Urinary bladder (tissue), 4 donors: ENCODE measurements around the gene DLST. TPM values are rescaled to one million over a fixed set of nuclear protein-coding genes. Genes with fewer than 3 reads are reported as not detected.
A peak's percentile ranks its signal among the peaks of the same experiment; 100 is the strongest.

ENCODE experiments used
- DNase-seq: peaks from one replicate; pipeline ENCODE4 v3.0.0-alpha.2; 2015; ENCODE audit errors: extremely low spot score
- H3K27ac ChIP-seq: one replicate; pipeline ENCODE4 v1.5.1; 2013; ENCODE audit warnings: low read depth, mild to moderate bottlenecking, moderate library complexity
- H3K36me3 ChIP-seq: one replicate; pipeline ENCODE4 v1.6.1; 2013; ENCODE audit warnings: mild to moderate bottlenecking, moderate library complexity; ENCODE audit not compliant: insufficient read depth
- H3K4me1 ChIP-seq: one replicate; pipeline ENCODE4 v1.6.1; 2013; ENCODE audit warnings: mild to moderate bottlenecking, moderate library complexity; ENCODE audit not compliant: insufficient read depth
- H3K4me3 ChIP-seq: one replicate; pipeline ENCODE4 v1.5.1; 2013; ENCODE audit warnings: low read depth, low read length
- WGBS: extraction: QIAGEN DNeasy Blood & Tissue Kit; methylation state at CpG from one replicate; pipeline ENCODE4 v1.1.7; 2013; 5-methylcytosine and 5-hydroxymethylcytosine counted together
- polyA plus RNA-seq: library from polyadenylated mRNA; stranded (reverse); fragments of 200-250 nt; gene quantifications from one replicate; pipeline ENCODE4 v1.2.3, GENCODE V29; 2013
- total RNA-seq: library from RNA; depleted of rRNA; stranded (reverse); fragments of >200 nt; gene quantifications from one replicate; pipeline ENCODE4 v1.2.3, GENCODE V29; 2014
- donor health status: healthy with polysubstance abuse.
- donor health status: healthy.

DLST gene
- total and polyA plus RNA-seq, 2 donors = 50.2 to 96.3 TPM

- 68% methylated on average over 10 of the region's 10 CpGs for WGBS
- no peak overlapping the region for H3K27ac ChIP-seq
- H3K4me1 ChIP-seq = no peaks in the 10 kb centered on the region
These were observed 28.8 kb downstream of the DLST start for GRCh38 chr14:74910556-74910955.

GRCh38 chr14:74911221-74911620 is 29.5 kb downstream of the DLST start:
- no peak for DNase-seq
- WGBS = 89% methylated on average over 6 of the region's 6 CpGs
- Histone ChIP-seq H3K4me1 (no peaks in the 10 kb centered on the region), H3K36me3 (no peaks in the 10 kb centered on the region), H3K27ac (no peak overlapping the region), H3K4me3 (no peak overlapping the region)

More at GRCh38 chr14:74910556-74910955, 28.8 kb downstream of the DLST start:
- Histone ChIP-seq H3K36me3 (no peaks in the 10 kb centered on the region), H3K4me3 (no peak overlapping the region)
- no peak for DNase-seq

DNA sequence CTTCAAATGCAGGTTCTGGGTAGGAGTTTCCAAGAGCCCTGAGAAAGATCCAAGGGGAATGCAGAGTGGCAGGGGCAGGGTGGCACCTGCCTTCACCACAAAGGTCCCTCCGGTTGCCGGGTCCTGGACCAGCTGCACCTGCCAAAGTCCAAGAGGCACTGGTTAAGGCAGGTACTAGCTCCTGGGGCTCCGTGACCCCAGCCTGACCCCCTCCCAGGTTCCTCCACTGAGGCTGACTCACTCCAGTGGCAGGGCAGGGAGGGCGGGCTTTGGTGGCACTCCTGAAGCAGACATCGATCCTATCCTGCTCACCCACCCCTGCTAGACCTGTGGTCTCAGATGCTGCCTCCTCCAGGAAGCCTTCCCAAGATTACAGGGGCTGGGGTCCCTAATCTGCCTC is 30.0 kb downstream of the DLST start:
- Histone ChIP-seq H3K36me3 (no peaks in the 10 kb centered on the region), H3K4me3 (no peak overlapping the region), H3K27ac (no peak overlapping the region), H3K4me1 (no peaks in the 10 kb centered on the region)
- DNase-seq = no peak
- WGBS = 88% methylated on average over 5 of the region's 5 CpGs

DNA sequence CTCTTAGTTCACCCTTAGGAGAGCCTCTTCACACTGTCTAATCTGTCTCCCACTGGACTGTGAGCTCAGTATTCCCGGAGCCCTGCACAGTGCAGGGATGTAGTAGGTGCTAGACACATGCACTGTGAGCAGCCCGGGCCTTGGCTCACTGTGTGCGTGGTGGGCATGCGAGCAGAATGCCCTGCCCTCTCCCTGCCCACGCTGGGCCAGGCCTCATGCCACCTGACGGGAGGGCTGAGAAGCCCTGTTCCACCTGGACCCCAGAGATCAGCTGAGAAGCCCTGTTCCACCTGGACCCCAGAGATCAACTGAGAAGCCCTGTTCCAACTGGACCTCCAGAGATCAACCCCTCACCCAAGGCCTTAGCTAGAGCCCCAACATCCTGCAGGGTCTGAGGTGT is 30.4 kb downstream of the DLST start:
- WGBS = 93% methylated on average over 6 of the region's 6 CpGs
- Histone ChIP-seq H3K4me3 (no peak overlapping the region), H3K27ac (no peak overlapping the region), H3K36me3 (no peaks in the 10 kb centered on the region), H3K4me1 (no peaks in the 10 kb centered on the region)
- DNase-seq = no peak

DNA sequence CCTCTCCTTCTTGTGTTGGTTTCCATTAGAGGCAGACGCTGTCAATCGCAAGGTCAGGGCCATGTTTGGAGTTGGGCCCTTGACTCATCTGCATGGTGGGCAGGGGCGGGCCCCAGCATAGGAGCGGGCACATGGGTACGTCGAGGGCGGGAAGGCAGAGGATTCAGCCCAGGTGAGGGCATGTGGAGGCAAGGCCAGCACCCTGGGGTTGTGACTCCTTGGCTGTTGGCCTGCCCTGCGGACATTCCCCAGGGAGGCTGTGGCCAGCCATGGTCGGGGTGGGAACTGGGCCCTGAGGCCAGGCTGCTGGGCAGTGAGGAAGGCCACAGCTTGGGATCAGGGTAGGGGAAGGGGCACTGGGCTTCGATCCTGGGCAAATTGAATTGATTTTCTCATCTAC is 31.1 kb downstream of the DLST start:
- Histone ChIP-seq H3K27ac (no peak overlapping the region), H3K4me1 (no peaks in the 10 kb centered on the region), H3K4me3 (no peak overlapping the region), H3K36me3 (no peaks in the 10 kb centered on the region)
- no peak for DNase-seq
- WGBS = 95% methylated on average over 10 of the region's 10 CpGs

GRCh38 chr14:74913393-74913910 is 31.7 kb downstream of the DLST start:
- no peak overlapping the region for H3K27ac ChIP-seq

DNA sequence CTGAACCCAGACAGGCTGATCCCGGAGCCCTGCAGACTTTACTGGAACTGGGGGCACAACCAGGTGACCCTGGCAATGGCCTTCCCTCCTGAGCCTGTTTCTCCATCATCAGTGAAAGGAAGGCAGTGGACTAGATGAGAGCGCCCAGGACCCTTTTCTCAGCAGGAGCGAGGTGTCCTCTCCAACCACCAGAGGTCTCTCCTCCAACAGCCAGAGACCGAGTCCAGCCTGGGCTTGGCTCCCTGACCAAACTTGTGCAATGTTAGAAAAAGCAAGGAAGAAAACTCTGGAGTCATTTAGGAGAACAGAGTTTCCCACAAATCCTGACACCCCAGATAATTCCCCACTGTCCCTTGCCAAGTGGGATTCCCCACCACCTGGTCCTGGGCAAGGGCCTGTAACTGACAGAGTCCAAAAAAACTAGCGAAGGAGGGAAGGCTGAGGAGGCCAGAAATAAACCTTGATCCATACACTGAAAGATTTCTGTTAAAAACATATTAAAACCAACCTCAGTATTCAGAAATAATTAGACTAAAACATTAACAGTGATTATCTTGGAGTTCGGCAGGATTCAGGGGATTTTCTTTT is 32.4 kb downstream of the DLST start:
- peak; percentile 49 for DNase-seq
- Histone ChIP-seq H3K4me1 (no peaks in the 10 kb centered on the region), H3K36me3 (no peaks in the 10 kb centered on the region), H3K4me3 (no peak overlapping the region), H3K27ac (no peak overlapping the region)
- 42% methylated on average over 6 of the region's 6 CpGs for WGBS

More at GRCh38 chr14:74913393-74913910, 31.7 kb downstream of the DLST start:
- Histone ChIP-seq H3K4me3 (no peak overlapping the region), H3K4me1 (no peaks in the 10 kb centered on the region), H3K36me3 (no peaks in the 10 kb centered on the region)
- no peak for DNase-seq
- 72% methylated on average over 5 of the region's 5 CpGs for WGBS

DNA sequence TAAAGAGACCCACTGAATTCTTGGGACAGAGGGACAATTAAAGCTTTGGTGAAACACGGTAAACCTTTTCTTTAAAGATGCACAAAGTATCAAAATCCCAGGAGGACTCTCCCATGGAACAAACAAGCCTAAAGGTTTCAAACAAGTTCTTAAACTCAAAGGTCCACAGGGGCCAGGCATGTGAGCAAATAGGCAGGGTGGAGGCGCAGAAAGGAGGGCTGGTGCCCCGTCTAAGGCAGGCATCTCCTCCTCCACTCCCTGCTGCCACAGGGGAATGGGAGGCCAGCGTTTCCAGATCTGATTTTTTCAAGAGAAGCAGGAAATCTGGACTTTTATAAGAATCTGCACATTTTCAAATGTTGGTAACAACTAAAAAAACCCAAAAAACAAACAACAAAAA is 33.7 kb downstream of the DLST start:
- Histone ChIP-seq H3K36me3 (no peaks in the 10 kb centered on the region), H3K4me1 (no peaks in the 10 kb centered on the region), H3K4me3 (no peak overlapping the region), H3K27ac (no peak overlapping the region)
- WGBS = 81% methylated on average over 4 of the region's 4 CpGs
- DNase-seq = no peak

GRCh38 chr14:74915826-74916225 is 34.1 kb downstream of the DLST start:
- no peak for DNase-seq
- no peaks in the 10 kb centered on the region for H3K4me1 ChIP-seq
- H3K27ac ChIP-seq = no peak overlapping the region
- 53% methylated on average over 7 of the region's 7 CpGs for WGBS
- H3K4me3 ChIP-seq = no peak overlapping the region
- H3K36me3 ChIP-seq = no peaks in the 10 kb centered on the region

DNA sequence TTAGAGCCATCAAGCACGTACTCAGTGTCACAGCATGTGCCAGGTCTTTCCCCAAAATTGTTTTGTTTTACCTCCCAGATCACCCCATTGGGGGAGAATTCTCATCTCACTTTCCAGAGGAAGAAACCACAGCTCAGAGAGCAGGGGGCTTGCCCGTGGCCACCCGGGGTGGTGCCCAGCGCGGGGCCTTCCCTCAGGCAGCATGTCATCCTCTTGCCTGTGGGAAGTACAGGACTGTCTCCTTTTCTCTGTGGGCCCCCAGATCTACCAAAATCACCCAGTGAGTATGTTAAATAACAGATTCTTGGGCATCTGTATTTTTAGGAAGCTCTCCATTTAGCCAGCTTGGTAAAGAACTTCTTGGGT is 35.4 kb downstream of the DLST start:
- no peak for DNase-seq
- 86% methylated on average over 5 of the region's 5 CpGs for WGBS
- Histone ChIP-seq H3K36me3 (no peaks in the 10 kb centered on the region), H3K27ac (no peak overlapping the region), H3K4me3 (no peak overlapping the region), H3K4me1 (no peaks in the 10 kb centered on the region)

GRCh38 chr14:74917646-74918081 is 35.9 kb downstream of the DLST start:
- Histone ChIP-seq H3K27ac (no peak overlapping the region), H3K36me3 (no peaks in the 10 kb centered on the region), H3K4me3 (no peak overlapping the region), H3K4me1 (no peaks in the 10 kb centered on the region)
- DNase-seq = no peak
- WGBS = 50% methylated on average over 13 of the region's 13 CpGs

- Histone ChIP-seq H3K4me1 (no peaks in the 10 kb centered on the region), H3K36me3 (no peaks in the 10 kb centered on the region), H3K27ac (no peak overlapping the region), H3K4me3 (no peak overlapping the region)
- DNase-seq = no peak
- 95% methylated on average over 9 of the region's 9 CpGs for WGBS
These were observed 36.7 kb downstream of the DLST start for GRCh38 chr14:74918380-74918779.

- Histone ChIP-seq H3K4me1 (no peaks in the 10 kb centered on the region), H3K27ac (no peak overlapping the region), H3K36me3 (no peaks in the 10 kb centered on the region), H3K4me3 (no peak overlapping the region)
- WGBS = 88% methylated on average over 22 of the region's 22 CpGs
- DNase-seq = no peak
These were observed 37.9 kb downstream of the DLST start for GRCh38 chr14:74919421-74920165.

DNA sequence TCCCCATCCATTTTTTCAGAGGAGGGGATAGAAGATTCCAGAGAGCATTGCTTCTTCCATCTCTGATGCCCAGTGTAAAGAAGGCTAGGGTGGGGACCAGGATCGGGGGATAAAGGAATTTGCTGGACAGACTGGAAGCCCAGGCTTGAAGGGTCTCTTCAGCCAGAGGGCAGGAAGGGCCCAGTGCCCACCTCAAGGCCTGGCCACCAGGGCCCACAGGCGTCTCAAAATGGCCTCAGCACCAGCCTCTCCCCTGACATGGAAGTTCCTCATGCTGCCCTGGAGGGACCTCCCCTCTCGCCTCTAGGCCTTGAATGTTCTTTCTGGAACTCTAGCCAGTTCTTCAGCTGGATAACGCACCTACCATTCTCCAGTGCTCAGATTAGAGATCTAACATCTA is 38.6 kb downstream of the DLST start:
- no peaks in the 10 kb centered on the region for H3K36me3 ChIP-seq
- H3K4me1 ChIP-seq = no peaks in the 10 kb centered on the region
- no peak overlapping the region for H3K27ac ChIP-seq
- WGBS = 88% methylated on average over 4 of the region's 4 CpGs
- no peak for DNase-seq
- H3K4me3 ChIP-seq = no peak overlapping the region
